Endothelial cell of umbilical vein (primary cell): ENCODE results near the gene UBE2K. TPM values are rescaled to one million over a fixed set of nuclear protein-coding genes. Genes with fewer than 3 reads are reported as not detected.

Experiments
- BruUV-seq: library from RNA; stranded (reverse); fragments of 400-500 nt; replicated peaks from 2 replicates; lab custom pipeline; 2021; lab: Mats Ljungman, UMichigan
- CTCF ChIA-PET: fragments of 300-600, 350-600 bp; sonication (Branson Sonifier 250); formaldehyde crosslinking; loops from one replicate; lab custom pipeline; 2021; ENCODE audit warnings: antibody characterized with exemption, inconsistent platforms; lab: Charles Lee
- POLR2A ChIA-PET: fragments of 300-600, 350-600 bp; sonication (Branson Sonifier 250); formaldehyde crosslinking; loops from one replicate; lab custom pipeline; 2021; ENCODE audit warnings: antibody characterized with exemption, inconsistent platforms; lab: Charles Lee
- DNase-seq: peaks from one replicate; pipeline ENCODE4 v3.0.0-alpha.2; 2011; ENCODE audit warnings: low read depth, low spot score
- FAIRE-seq: peaks from 2 replicates; lab custom pipeline; 2011; peaks lifted over from hg19 to GRCh38; lab: Jason Lieb, UNC
- H2AFZ ChIP-seq: 2 replicates; pipeline ENCODE4 v1.6.0; 2012; ENCODE audit warnings: low read depth, low read length, control low read depth, inconsistent platforms
- H3K27ac ChIP-seq: 2 replicates; pipeline ENCODE4 v1.5.1; 2011; ENCODE audit warnings: low read depth, mild to moderate bottlenecking, control low read depth, low read length, moderate library complexity; ENCODE audit not compliant: insufficient read depth
- H3K27me3 ChIP-seq, 2 experiments: 2 replicates each; pipeline versions ENCODE4 v1.6.0 to v1.6.1; 2011; ENCODE audit warnings: low read length in 2 of 2, mixed read lengths in 1 of 2; ENCODE audit not compliant: control insufficient read depth in 2 of 2, insufficient read depth in 2 of 2
- H3K36me3 ChIP-seq, 2 experiments: 2 replicates in 1 of 2; 3 replicates in 1 of 2; pipeline ENCODE4 v1.5.1; 2011; ENCODE audit warnings: low read length in 2 of 2, mild to moderate bottlenecking in 1 of 2, moderate library complexity in 1 of 2; ENCODE audit not compliant: control insufficient read depth in 2 of 2, insufficient read depth in 2 of 2; ENCODE audit errors: extremely low read depth in 1 of 2
- H3K4me1 ChIP-seq: 3 replicates; pipeline ENCODE4 v1.5.1; 2011; ENCODE audit warnings: mild to moderate bottlenecking, low read length; ENCODE audit not compliant: control insufficient read depth, insufficient read depth; ENCODE audit errors: extremely low read depth
- H3K4me2 ChIP-seq: 2 replicates; pipeline ENCODE4 v1.6.1; 2011; ENCODE audit warnings: low read length, control low read depth, mixed read lengths; ENCODE audit not compliant: insufficient read depth
- H3K4me3 ChIP-seq, 3 experiments: fragments of 200-600 bp in 1 of 3; sonication (generic), shearing (Covaris generic) in 1 of 3; replicated peaks in 1 of 3; 2 replicates each; pipeline ENCODE4 v1.5.1; 2011 to 2016; ENCODE audit warnings: control low read depth in 3 of 3, low read length in 3 of 3, mild to moderate bottlenecking in 2 of 3, inconsistent platforms in 1 of 3, low read depth in 1 of 3, moderate library complexity in 1 of 3; ENCODE audit not compliant: insufficient read depth in 1 of 3
- H3K79me2 ChIP-seq: 2 replicates; pipeline ENCODE4 v1.6.0; 2012; ENCODE audit warnings: low read length, inconsistent platforms; ENCODE audit not compliant: control insufficient read depth, insufficient read depth
- H3K9ac ChIP-seq: replicated peaks from 2 replicates; pipeline ENCODE3; 2011; ENCODE audit warnings: low read length, control low read depth; ENCODE audit not compliant: insufficient read depth; ENCODE audit errors: extremely low read depth
- H3K9me1 ChIP-seq: replicated peaks from 3 replicates; pipeline ENCODE4 v1.6.0; 2011; ENCODE audit warnings: mild to moderate bottlenecking, low read length; ENCODE audit not compliant: control insufficient read depth, insufficient read depth; ENCODE audit errors: extremely low read depth
- H3K9me3 ChIP-seq: replicated peaks from 2 replicates; pipeline ENCODE4 v1.5.1; 2012; ENCODE audit warnings: low read length, inconsistent platforms; ENCODE audit not compliant: control insufficient read depth, insufficient read depth
- H4K20me1 ChIP-seq: replicated peaks from 2 replicates; pipeline ENCODE3; 2011; ENCODE audit warnings: mild to moderate bottlenecking, low read length; ENCODE audit not compliant: control insufficient read depth, insufficient read depth; ENCODE audit errors: extremely low read depth
- CTCF ChIP-seq, 2 donors: IDR thresholded peaks; 1 replicate in 1 of 2; 2 replicates in 1 of 2; pipeline ENCODE4 v1.5.1; 2011; ENCODE audit warnings: low read length in 2 of 2, mild to moderate bottlenecking in 2 of 2, moderate library complexity in 2 of 2, control low read depth in 1 of 2, inconsistent platforms in 1 of 2, low read depth in 1 of 2; ENCODE audit not compliant: insufficient read depth in 1 of 2; ENCODE audit errors: extremely low read depth in 1 of 2
- EZH2 ChIP-seq: IDR thresholded peaks from 2 replicates; pipeline ENCODE4 v1.6.1; 2012; ENCODE audit warnings: borderline replicate concordance, low read depth, mild to moderate bottlenecking, moderate library complexity, low read length, inconsistent platforms; ENCODE audit not compliant: severe bottlenecking
- FOS ChIP-seq: IDR thresholded peaks from 2 replicates; pipeline ENCODE4 v1.6.1; 2011; ENCODE audit warnings: mild to moderate bottlenecking, low read length, moderate library complexity, borderline replicate concordance; ENCODE audit not compliant: insufficient read depth
- GATA2 ChIP-seq: IDR thresholded peaks from 2 replicates; pipeline ENCODE4 v1.7.0; 2011; ENCODE audit warnings: low read depth, mild to moderate bottlenecking, moderate library complexity, mixed read lengths, low read length; ENCODE audit not compliant: insufficient read length, insufficient read depth
- JUN ChIP-seq: IDR thresholded peaks from 2 replicates; pipeline ENCODE4 v1.6.1; 2011; ENCODE audit warnings: borderline replicate concordance, low read depth; ENCODE audit not compliant: insufficient read length, insufficient read depth
- MAX ChIP-seq: IDR thresholded peaks from 2 replicates; pipeline ENCODE4 v1.6.1; 2011; ENCODE audit not compliant: insufficient read depth, insufficient read length
- MYC ChIP-seq: IDR thresholded peaks from one replicate; pipeline ENCODE4 v1.6.1; 2011; ENCODE audit warnings: mild to moderate bottlenecking, low read depth, low read length
- POLR2A ChIP-seq: IDR thresholded peaks from 2 replicates; pipeline ENCODE4 v1.6.1; 2012; ENCODE audit warnings: low read depth, mild to moderate bottlenecking, control low read depth, low read length
- POLR2AphosphoS5 ChIP-seq: IDR thresholded peaks from 2 replicates; pipeline ENCODE4 v1.6.1; 2012; ENCODE audit warnings: low read depth, mild to moderate bottlenecking, control low read depth, low read length, moderate library complexity; ENCODE audit not compliant: insufficient read depth
- dilution Hi-C: fragments of 300-500 bp; cut with MboI; formaldehyde crosslinking; loops from one replicate; pipeline ENCODE4 v1.15.0; 2019; ENCODE audit warnings: low sequenced_read_pairs; ENCODE audit not compliant: extremely low pct_ligation_motif_present
- intact Hi-C: fragments of 100-400 bp; cut with micrococcal nuclease; formaldehyde crosslinking; loops from one replicate; pipeline ENCODE4 v1.10.0; 2022
- polyA plus RNA-seq, 4 experiments: library from polyadenylated mRNA; depleted of rRNA in 3 of 4; stranded (reverse) in 3 of 4; unstranded in 1 of 4; fragments of >200 nt; gene quantifications; 2 replicates each; pipeline versions ENCODE4 v1.2.1 to v1.2.3, GENCODE V29; 2011 to 2012; ENCODE audit warnings: missing spikeins in 1 of 4
- total RNA-seq: library from RNA; stranded (reverse); gene quantifications from 2 replicates; pipeline ENCODE4 v1.2.3, GENCODE V29; 2021

UBE2K gene
- total and polyA plus RNA-seq, 2 donors (not counting 3 experiments of a cell fraction or from before 2014, with no cell fraction given) = 32.5 to 97.8 TPM

GRCh38 chr4:39759569-39759968, 61.6 kb downstream of the UBE2K start:
- Histone ChIP-seq H3K9me3 (no peaks in the 10 kb centered on the region), H3K4me3 (no peak overlapping the region), H3K9ac (no peak overlapping the region), H3K4me2 (no peak overlapping the region), H4K20me1 (no peaks in the 10 kb centered on the region), H3K4me1 (no peaks in the 10 kb centered on the region), H2AFZ (no peak overlapping the region), H3K27ac (no peak overlapping the region), H3K36me3 (peaks cover 5 to 9% of the 10 kb centered on the region in 2 experiments), H3K79me2 (peaks cover 21% of the 10 kb centered on the region), H3K27me3 (no peaks in the 10 kb centered on the region), H3K9me1 (no peaks in the 10 kb centered on the region)
- no peak for DNase-seq
- ChIA-PET POLR2A (no interaction called here), CTCF (no interaction called here)
- TF ChIP-seq JUN = no peak
- no peak for TF ChIP-seq EZH2
- no peak for TF ChIP-seq FOS
- no peak for TF ChIP-seq GATA2
- no peak for TF ChIP-seq POLR2A
- TF ChIP-seq CTCF (IDR thresholded peaks at IDR 0.05; ENCODE audit: extremely low read depth in 1 of 2, insufficient read depth in 1 of 2, low read depth in 1 of 2, low read length in 2 of 2) = no peak
- no peak for TF ChIP-seq POLR2AphosphoS5
- no peak for TF ChIP-seq MYC
- no peak for TF ChIP-seq MAX
- dilution Hi-C loops (no loop called here), intact Hi-C loops (no loop called here)
- no TSS peak for BruUV-seq
- no peak for FAIRE-seq
